Measurements from ENCODE around the gene BUD31.

The BUD31 gene

GRCh38 chr7:99437946-99438572 lies 29.3 kb downstream of the BUD31 start:
- DNase-seq, result no peak

- DNase-seq, result peak; percentile 85 to 93
Observed at GRCh38 chr7:99438573-99439480, 30.1 kb downstream of the BUD31 start, which contains the start of the genes CPSF4 and PTCD1. Gene CPSF4 (plus strand): TSS chr7:99438943. CDS start chr7:99439083, 140 bp downstream. Gene PTCD1 (minus strand): TSS chr7:99438798. CDS start chr7:99435242, 3,556 bp downstream.

GRCh38 chr7:99440195-99440594 lies 31.4 kb downstream of the BUD31 start:
- no peak for DNase-seq

- no peak for DNase-seq
Observed at GRCh38 chr7:99446096-99446495, 37.3 kb downstream of the BUD31 start.

GRCh38 chr7:99447943-99448342 lies 39.2 kb downstream of the BUD31 start:
- DNase-seq, result no peak

GRCh38 chr7:99448855-99449254 lies 40.1 kb downstream of the BUD31 start:
- no peak for DNase-seq

- no peak for DNase-seq
Observed at GRCh38 chr7:99449326-99449725, 40.6 kb downstream of the BUD31 start.

- no peak for DNase-seq
Observed at GRCh38 chr7:99451936-99452335, 43.2 kb downstream of the BUD31 start.

- DNase-seq, result no peak
Observed at GRCh38 chr7:99452541-99452940, 43.8 kb downstream of the BUD31 start.

GRCh38 chr7:99453105-99453504 lies 44.3 kb downstream of the BUD31 start:
- no peak for DNase-seq

- DNase-seq, result no peak
Observed at GRCh38 chr7:99455874-99456273, 47.1 kb downstream of the BUD31 start.

GRCh38 chr7:99456288-99456687 lies 47.5 kb downstream of the BUD31 start:
- DNase-seq, result no peak

GRCh38 chr7:99457050-99457649 lies 48.4 kb downstream of the BUD31 start:
- no peak for DNase-seq

- DNase-seq, result no peak
Observed at GRCh38 chr7:99457650-99458493, 49.1 kb downstream of the BUD31 start.

- DNase-seq, result peak; percentile 41 to 47
Observed at GRCh38 chr7:99459087-99459486, 50.3 kb downstream of the BUD31 start.

- DNase-seq, result no peak
Observed at GRCh38 chr7:99460651-99461050, 51.9 kb downstream of the BUD31 start.

GRCh38 chr7:99461221-99461620 lies 52.5 kb downstream of the BUD31 start:
- DNase-seq, result peak in 1 of 2 experiments; percentile 14

GRCh38 chr7:99465421-99465768 lies 56.6 kb downstream of the BUD31 start:
- DNase-seq, result no peak

- DNase-seq, result no peak
Observed at GRCh38 chr7:99468336-99468918, 59.7 kb downstream of the BUD31 start.

All from AML-193 (cell line).